ENCODE results near the gene CADPS2. TPM values are rescaled to one million over a fixed set of nuclear protein-coding genes. Genes with fewer than 3 reads are reported as not detected.
"Not testable (repeated sequence)": the region's sequence is repeated elsewhere in the genome, so short reads cannot be mapped to it uniquely, and the experiment has no call there.

Gene CADPS2
- total and polyA plus RNA-seq, 8 donors = 7.7 to 27.3 (median 18.6) TPM

DNA sequence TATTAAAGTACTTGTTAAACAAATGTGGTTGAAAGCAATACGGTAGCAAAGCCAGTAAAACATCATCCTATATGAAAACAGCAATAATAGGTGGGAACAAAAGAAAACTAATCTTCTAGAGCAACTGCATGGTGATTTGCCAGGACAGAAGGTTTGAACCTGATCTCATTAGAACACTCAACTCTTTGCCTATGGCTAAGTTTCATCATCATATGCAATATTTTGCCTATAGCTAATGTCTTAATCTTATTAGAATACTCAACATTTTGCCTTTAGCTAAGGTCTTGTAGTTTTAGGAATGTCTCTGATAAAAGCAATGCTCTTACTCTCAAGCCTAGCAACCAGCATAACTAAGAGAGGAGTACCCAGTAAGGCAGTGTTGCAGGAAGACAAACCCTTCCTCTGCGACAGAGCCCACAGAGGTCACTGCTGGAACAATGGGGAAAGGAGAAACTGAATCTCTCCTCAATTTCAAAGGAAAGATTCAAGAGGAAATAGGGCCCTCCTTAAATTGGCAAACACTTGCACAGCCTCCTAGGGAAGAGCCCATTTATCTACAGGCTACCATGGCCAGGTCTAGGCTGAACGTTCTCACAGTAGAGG, 38.3 kb downstream of the CADPS2 start:
- TF ChIP-seq, protein P1, sequence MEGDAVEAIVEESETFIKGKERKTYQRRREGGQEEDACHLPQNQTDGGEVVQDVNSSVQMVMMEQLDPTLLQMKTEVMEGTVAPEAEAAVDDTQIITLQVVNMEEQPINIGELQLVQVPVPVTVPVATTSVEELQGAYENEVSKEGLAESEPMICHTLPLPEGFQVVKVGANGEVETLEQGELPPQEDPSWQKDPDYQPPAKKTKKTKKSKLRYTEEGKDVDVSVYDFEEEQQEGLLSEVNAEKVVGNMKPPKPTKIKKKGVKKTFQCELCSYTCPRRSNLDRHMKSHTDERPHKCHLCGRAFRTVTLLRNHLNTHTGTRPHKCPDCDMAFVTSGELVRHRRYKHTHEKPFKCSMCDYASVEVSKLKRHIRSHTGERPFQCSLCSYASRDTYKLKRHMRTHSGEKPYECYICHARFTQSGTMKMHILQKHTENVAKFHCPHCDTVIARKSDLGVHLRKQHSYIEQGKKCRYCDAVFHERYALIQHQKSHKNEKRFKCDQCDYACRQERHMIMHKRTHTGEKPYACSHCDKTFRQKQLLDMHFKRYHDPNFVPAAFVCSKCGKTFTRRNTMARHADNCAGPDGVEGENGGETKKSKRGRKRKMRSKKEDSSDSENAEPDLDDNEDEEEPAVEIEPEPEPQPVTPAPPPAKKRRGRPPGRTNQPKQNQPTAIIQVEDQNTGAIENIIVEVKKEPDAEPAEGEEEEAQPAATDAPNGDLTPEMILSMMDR (IDR thresholded peaks at IDR 0.05) = no peak
- H3K27me3 ChIP-seq = no peaks in the 10 kb centered on the region
- intact Hi-C loops (cut with DNase I) = no loop called here
- no peaks in the 10 kb centered on the region for H3K9me3 ChIP-seq
- H3K27ac ChIP-seq = no peak overlapping the region
- H3K36me3 ChIP-seq = no peaks in the 10 kb centered on the region
- no peak overlapping the region for H3K4me3 ChIP-seq
- ATAC-seq (no peak), DNase-seq (no peak), FAIRE-seq (no peak)
- WGBS, 2 donors = 83 to 87% methylated on average over 3 of the region's 3 CpGs
- H3K4me1 ChIP-seq = peaks cover 0 to 9% (median 4%) of the 10 kb centered on the region in 3 donors

GRCh38 chr7:122846591-122846990, 39.7 kb downstream of the CADPS2 start:
- TF ChIP-seq, protein P1 (IDR thresholded peaks at IDR 0.05) = no peak
- Histone ChIP-seq H3K36me3 (no peaks in the 10 kb centered on the region), H3K27me3 (no peaks in the 10 kb centered on the region), H3K27ac (no peak overlapping the region), H3K4me3 (no peak overlapping the region), H3K4me1 (peaks cover 0 to 9% (median 4%) of the 10 kb centered on the region in 3 donors), H3K9me3 (no peaks in the 10 kb centered on the region)
- intact Hi-C loops (cut with DNase I) = no loop called here
- FAIRE-seq (no peak), DNase-seq (no peak), ATAC-seq (no peak)
- 78 to 84% methylated on average over 2 of the region's 2 CpGs for WGBS, 2 donors

GRCh38 chr7:122845286-122845685, 41.0 kb downstream of the CADPS2 start:
- H3K4me3 ChIP-seq = no peak overlapping the region
- no peak for FAIRE-seq
- no peaks in the 10 kb centered on the region for H3K9me3 ChIP-seq
- no peaks in the 10 kb centered on the region for H3K36me3 ChIP-seq
- intact Hi-C loops (cut with DNase I) = no loop called here
- H3K27ac ChIP-seq = no peak overlapping the region
- ATAC-seq = no peak
- WGBS, 2 donors = 89 to 98% methylated on average over 3 of the region's 3 CpGs
- H3K4me1 ChIP-seq = peaks cover 0 to 9% (median 4%) of the 10 kb centered on the region in 3 donors
- TF ChIP-seq, protein P1 (IDR thresholded peaks at IDR 0.05) = no peak
- no peak for DNase-seq
- H3K27me3 ChIP-seq = no peaks in the 10 kb centered on the region

DNA sequence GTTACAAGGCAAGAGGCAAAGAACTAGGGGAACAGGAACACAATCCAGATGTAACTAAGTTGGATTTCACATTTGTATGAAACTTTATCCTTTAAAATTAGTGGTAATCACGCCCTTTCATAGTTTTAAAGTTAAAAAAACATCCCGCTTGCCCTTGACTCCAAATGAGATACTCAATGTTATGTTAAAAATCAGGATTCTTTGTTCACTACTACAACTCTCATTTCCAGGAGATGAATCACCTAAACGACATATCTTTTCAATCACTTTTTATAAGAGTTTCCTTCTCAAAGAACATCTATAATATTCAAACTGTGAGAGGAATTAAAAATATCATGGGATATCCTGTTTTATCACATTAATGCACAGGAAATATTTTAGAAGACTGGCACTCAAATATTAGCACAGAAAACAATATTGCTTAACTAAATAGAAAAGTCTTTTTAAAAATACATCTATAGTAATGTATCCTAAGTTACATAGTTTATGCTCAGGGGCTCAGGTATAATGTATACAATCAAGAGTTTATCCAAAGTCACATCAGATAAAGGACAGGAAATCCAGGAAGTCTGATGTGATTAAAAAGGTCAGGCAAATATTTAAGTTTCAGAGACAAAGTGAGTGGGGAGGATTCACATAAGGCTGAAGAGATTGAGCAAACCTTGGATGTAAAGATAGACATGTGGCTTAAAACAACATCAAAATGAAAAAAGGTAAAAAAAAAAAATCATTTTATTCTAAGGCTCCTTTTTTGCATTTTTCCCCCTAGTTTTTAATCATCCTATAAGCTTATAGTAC, 41.9 kb downstream of the CADPS2 start:
- Histone ChIP-seq H3K27ac (no peak overlapping the region), H3K9me3 (no peaks in the 10 kb centered on the region), H3K4me3 (no peak overlapping the region), H3K36me3 (no peaks in the 10 kb centered on the region), H3K27me3 (no peaks in the 10 kb centered on the region), H3K4me1 (peaks cover 0 to 9% (median 3%) of the 10 kb centered on the region in 3 donors)
- intact Hi-C loops (cut with DNase I) = no loop called here
- TF ChIP-seq, protein P1 (IDR thresholded peaks at IDR 0.05) = no peak
- DNase-seq (no peak), ATAC-seq (no peak), FAIRE-seq (no peak)
- WGBS, 2 donors = 90 to 91% methylated on average over 3 of the region's 3 CpGs

DNA sequence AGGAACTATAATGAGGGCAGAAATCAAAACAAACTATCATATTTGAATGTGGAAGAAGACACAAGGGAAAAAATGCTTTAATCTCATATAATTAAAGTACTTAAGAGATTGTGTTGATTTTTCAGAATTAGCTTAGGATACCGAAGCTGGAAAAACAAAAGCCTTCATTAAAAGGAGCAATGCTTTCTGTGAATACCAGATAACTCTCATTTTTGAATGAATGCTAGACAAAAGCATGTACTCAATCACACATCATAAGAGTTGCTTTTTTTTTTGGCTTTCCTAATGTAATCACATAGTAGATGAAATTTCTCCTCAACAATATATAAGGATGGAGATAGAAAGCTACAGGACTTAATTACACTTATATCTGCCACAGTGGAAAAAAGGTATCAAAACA, 43.3 kb downstream of the CADPS2 start:
- DNase-seq = no peak
- ATAC-seq = no peak
- TF ChIP-seq, protein P1 (IDR thresholded peaks at IDR 0.05) = no peak
- Histone ChIP-seq H3K27ac (no peak overlapping the region), H3K4me3 (no peak overlapping the region), H3K36me3 (no peaks in the 10 kb centered on the region), H3K4me1 (no peaks in the 10 kb centered on the region), H3K9me3 (no peaks in the 10 kb centered on the region), H3K27me3 (no peaks in the 10 kb centered on the region)
- whole genome bisulfite sequencing, 2 donors = 87 to 92% methylated on average over 1 of the region's 1 CpG
- intact Hi-C loops (cut with DNase I) = no loop called here
- FAIRE-seq = no peak

- H3K4me1 ChIP-seq; H3K36me3 ChIP-seq; FAIRE-seq; H3K27ac ChIP-seq; H3K27me3 ChIP-seq; H3K4me3 ChIP-seq; DNase-seq; intact Hi-C loops (cut with DNase I); ATAC-seq; H3K9me3 ChIP-seq: not testable (repeated sequence)
- WGBS, 2 donors = 94% methylated on average over 2 of the region's 2 CpGs
Measured at GRCh38 chr7:122836286-122836685, 50.0 kb downstream of the CADPS2 start.

DNA sequence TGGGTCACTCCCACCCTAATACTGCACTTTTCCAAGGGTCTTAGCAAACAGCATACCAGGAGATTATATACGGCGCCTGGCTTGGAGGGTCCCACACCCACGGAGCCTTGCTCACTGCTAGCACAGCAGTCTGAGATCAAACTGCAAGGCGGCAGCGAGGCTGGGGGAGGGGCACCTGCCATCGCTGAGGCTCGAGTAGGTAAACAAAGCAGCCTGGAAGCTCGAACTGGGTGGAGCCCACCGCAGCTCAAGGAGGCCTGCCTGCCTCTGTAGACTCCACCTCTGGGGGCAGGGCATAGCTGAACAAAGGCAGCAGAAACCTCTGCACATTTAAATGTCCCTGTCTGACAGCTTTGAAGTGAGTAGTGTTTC, 51.7 kb downstream of the CADPS2 start:
- H3K4me3 ChIP-seq; intact Hi-C loops (cut with DNase I); H3K27ac ChIP-seq; H3K27me3 ChIP-seq; DNase-seq; H3K36me3 ChIP-seq; H3K9me3 ChIP-seq; FAIRE-seq; ATAC-seq; H3K4me1 ChIP-seq: not testable (repeated sequence)
- 63 to 74% methylated on average over 9 of the region's 9 CpGs for WGBS, 2 donors

All from pancreas (tissue), 10 donors.